ENCODE data around the gene OR13C8.

Gene OR13C8

DNA sequence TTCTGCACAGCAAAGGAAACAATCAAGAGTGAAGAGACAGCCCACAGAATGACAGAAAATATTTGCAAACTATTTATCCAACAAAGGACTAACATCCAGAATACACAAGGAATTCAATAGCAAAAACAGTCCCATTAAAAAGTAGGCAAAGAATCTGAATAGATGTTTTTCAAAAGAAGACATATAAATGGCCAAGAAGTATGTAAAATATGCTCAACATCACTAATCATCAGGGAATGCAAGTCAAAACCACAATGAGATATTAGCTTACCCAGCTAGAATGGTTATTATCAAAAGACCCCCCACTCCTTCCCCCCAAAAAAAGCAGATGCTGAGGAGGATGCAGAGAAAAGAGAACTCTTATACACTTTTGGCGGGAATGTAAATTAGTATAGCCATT lies 13.4 kb upstream of the OR13C8 start:
- TF ChIP-seq, protein P1, sequence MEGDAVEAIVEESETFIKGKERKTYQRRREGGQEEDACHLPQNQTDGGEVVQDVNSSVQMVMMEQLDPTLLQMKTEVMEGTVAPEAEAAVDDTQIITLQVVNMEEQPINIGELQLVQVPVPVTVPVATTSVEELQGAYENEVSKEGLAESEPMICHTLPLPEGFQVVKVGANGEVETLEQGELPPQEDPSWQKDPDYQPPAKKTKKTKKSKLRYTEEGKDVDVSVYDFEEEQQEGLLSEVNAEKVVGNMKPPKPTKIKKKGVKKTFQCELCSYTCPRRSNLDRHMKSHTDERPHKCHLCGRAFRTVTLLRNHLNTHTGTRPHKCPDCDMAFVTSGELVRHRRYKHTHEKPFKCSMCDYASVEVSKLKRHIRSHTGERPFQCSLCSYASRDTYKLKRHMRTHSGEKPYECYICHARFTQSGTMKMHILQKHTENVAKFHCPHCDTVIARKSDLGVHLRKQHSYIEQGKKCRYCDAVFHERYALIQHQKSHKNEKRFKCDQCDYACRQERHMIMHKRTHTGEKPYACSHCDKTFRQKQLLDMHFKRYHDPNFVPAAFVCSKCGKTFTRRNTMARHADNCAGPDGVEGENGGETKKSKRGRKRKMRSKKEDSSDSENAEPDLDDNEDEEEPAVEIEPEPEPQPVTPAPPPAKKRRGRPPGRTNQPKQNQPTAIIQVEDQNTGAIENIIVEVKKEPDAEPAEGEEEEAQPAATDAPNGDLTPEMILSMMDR (IDR thresholded peaks at IDR 0.05; ENCODE audit: low read depth, low read length), result no peak
- H3K4me3 ChIP-seq (ENCODE audit: low read depth, low read length), result no peak overlapping the region
- in situ Hi-C loops (cut with HindIII; ENCODE audit: low sequenced_read_pairs), result no loop called here
- DNase-seq (ENCODE audit: low read depth, low spot score), result no peak

DNA sequence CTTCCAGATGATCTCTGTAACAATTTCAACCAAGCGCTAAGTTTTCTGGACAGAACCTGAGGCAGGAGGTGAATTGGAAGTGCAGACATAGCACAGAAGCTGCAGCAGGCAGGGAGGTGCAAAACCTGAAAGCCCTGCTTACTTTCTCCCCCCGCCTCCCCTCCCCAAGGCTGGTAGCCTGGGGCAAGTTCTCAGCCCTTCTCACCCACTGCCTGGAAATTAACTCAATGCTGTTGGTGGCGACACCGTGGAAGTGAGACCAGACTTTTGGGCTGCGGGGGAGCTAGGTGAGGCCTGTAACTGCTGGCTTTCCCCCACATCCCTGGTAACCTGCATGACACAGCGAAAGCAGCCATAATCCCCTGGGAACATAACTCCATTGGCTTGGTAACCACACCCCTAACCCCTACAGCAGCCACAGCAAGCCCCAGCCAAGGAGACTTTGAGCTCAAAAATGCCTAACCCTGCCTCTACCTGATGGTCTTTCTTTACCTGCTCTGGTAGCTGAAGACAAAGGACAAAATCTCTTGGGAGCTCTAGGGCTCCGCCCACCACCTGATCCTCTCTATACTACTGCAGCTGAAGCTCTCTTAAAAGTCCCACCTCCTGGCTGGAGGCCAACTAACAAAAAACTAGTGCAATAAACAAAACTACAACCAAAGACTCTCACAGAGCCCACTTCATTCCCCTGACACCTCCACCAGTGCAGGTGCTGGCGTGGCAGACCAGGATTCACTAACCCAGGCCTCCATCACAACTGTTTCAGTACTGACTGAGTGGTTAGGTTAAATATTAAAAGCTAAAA lies 11.9 kb upstream of the OR13C8 start:
- DNase-seq (ENCODE audit: low read depth, low spot score), result no peak
- no peak overlapping the region for H3K4me3 ChIP-seq (ENCODE audit: low read depth, low read length)
- TF ChIP-seq, protein P1 (IDR thresholded peaks at IDR 0.05; ENCODE audit: low read depth, low read length), result no peak
- in situ Hi-C loops (cut with HindIII; ENCODE audit: low sequenced_read_pairs), result no loop called here

DNA sequence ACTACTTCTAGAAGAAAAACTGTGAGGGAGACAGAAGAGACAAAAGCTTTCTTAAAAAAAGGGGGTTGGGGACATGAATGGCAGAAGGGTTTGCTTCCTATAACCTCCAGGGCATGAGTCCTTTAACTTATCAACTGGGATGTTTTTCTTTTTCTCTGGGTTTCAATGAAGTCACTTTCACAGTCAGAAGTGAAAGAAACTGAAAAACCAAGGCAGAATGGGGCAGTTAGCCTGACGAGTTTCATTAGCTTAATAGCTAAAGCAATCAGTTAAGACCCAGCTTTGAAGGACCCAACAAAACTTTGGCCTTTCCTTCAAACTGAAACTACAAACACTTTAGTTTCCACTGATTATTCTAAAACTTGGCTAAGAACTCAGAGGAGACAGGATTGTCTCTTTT lies 4.6 kb upstream of the OR13C8 start:
- TF ChIP-seq, protein P1 (IDR thresholded peaks at IDR 0.05; ENCODE audit: low read depth, low read length), result no peak
- in situ Hi-C loops (cut with HindIII; ENCODE audit: low sequenced_read_pairs), result no loop called here
- H3K4me3 ChIP-seq (ENCODE audit: low read depth, low read length), result no peak overlapping the region
- DNase-seq (ENCODE audit: low read depth, low spot score), result no peak

DNA sequence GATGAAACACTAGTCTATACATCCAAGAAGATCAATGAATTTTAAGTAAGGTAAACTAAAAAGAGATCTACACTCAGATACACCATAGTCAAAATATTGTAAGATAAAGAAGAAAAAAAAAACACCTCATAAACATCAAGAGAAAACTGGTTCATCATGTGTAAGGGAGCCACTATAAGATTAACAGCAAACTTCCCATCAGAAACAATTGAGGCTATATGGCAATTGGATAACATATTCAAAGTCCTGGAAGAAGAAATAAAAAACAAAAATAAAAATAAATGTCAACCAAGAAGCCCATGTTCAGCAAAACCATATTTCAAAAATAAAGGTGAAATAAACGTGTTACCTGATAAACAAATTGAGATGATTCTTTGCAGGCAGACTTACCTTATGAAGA lies 3.6 kb downstream of the OR13C8 start:
- in situ Hi-C loops (cut with HindIII; ENCODE audit: low sequenced_read_pairs), result no loop called here
- TF ChIP-seq, protein P1 (IDR thresholded peaks at IDR 0.05; ENCODE audit: low read depth, low read length), result no peak
- no peak overlapping the region for H3K4me3 ChIP-seq (ENCODE audit: low read depth, low read length)
- DNase-seq (ENCODE audit: low read depth, low spot score), result no peak

DNA sequence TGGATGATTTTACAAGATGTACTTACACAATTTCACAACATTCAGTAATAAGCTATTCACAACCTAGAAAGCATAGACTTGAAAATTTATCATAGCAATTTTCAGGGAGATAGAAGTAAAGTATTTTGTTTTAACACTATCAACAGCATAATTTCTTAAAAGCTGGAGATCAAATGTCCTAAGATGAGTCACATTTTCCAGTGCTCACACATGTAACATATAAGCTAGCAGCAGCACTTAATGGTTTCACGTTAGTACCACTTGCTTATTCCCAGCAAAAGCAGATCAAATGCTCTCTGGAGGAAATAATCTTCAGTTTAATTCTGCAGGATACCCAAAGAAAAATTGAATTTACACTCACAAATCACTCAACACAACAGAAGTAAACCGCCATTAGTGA lies 6.5 kb downstream of the OR13C8 start:
- no peak for DNase-seq (ENCODE audit: low read depth, low spot score)
- TF ChIP-seq, protein P1 (IDR thresholded peaks at IDR 0.05; ENCODE audit: low read depth, low read length), result no peak
- in situ Hi-C loops (cut with HindIII; ENCODE audit: low sequenced_read_pairs), result no loop called here
- H3K4me3 ChIP-seq (ENCODE audit: low read depth, low read length), result no peak overlapping the region

DNA sequence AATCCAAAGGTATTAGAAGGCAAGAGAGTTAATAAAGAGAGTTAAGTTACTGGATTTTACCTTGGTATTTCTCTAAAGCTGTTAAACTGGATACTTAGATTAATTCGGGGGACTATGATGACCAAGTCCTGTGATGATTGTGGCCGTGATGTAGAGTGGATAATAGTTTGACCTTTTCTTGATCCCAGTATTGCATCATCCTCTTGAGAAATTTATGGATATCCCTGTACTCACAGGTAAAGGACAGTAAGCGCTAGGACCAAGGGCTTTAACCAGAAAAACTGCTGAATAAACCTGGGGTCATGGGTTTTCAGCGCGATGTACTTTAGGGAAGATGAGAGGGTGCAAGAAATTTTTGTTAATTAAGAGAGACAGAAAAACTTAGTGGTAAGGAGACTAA lies 8.3 kb downstream of the OR13C8 start:
- H3K4me3 ChIP-seq (ENCODE audit: low read depth, low read length), result no peak overlapping the region
- DNase-seq (ENCODE audit: low read depth, low spot score), result no peak
- in situ Hi-C loops (cut with HindIII; ENCODE audit: low sequenced_read_pairs), result no loop called here
- TF ChIP-seq, protein P1 (IDR thresholded peaks at IDR 0.05; ENCODE audit: low read depth, low read length), result no peak
